Suprapubic skin (tissue), 4 donors: Measurements from ENCODE around the gene HIRIP3. TPM values are rescaled to one million over a fixed set of nuclear protein-coding genes. Genes with fewer than 3 reads are reported as not detected.

Source experiments
- DNase-seq, 2 donors: peaks; one replicate each; pipeline ENCODE4 v3.0.0-alpha.2; 2019; ENCODE audit warnings: low spot score in 2 of 2
- H3K27ac ChIP-seq: fragments of 200-600 bp; sonication (generic); one replicate; pipeline ENCODE4 v1.5.1; 2019
- H3K27me3 ChIP-seq: fragments of 200-600 bp; sonication (generic); one replicate; pipeline ENCODE4 v1.5.1; 2019
- H3K36me3 ChIP-seq: fragments of 200-600 bp; sonication (generic); one replicate; pipeline ENCODE4 v1.5.1; 2019
- H3K4me1 ChIP-seq: fragments of 200-600 bp; sonication (generic); one replicate; pipeline ENCODE4 v1.5.1; 2019
- H3K4me3 ChIP-seq: fragments of 200-600 bp; sonication (generic); one replicate; pipeline ENCODE4 v1.5.1; 2019; ENCODE audit warnings: mild to moderate bottlenecking
- H3K9me3 ChIP-seq: fragments of 200-600 bp; sonication (generic); one replicate; pipeline ENCODE4 v1.5.1; 2019
- EP300 ChIP-seq: sonication (generic); formaldehyde crosslinking; IDR thresholded peaks from one replicate; pipeline ENCODE4 v1.6.1; 2017; ENCODE audit warnings: antibody characterized with exemption
- POLR2A ChIP-seq, 2 donors: fragments of 450-650 bp; IDR thresholded peaks; one replicate each; pipeline ENCODE4 v1.6.1; 2017; ENCODE audit warnings: antibody characterized with exemption in 2 of 2, mild to moderate bottlenecking in 2 of 2, moderate library complexity in 2 of 2
- POLR2AphosphoS5 ChIP-seq, 3 donors: sonication (generic); formaldehyde crosslinking; IDR thresholded peaks; one replicate each; pipeline ENCODE4 v1.6.1; 2017; ENCODE audit warnings: antibody characterized with exemption in 3 of 3
- WGBS: methylation state at CpG from one replicate; pipeline ENCODE4 v1.1.5; 2018; 5-methylcytosine and 5-hydroxymethylcytosine counted together
- total RNA-seq, 4 donors: library from RNA; depleted of rRNA; stranded (reverse); fragments of >200 nt; gene quantifications; one replicate each; pipeline ENCODE4 v1.1.0, GENCODE V29; 2016
- TF ChIP-seq, protein P1 (sequence below), 2 donors: fragments of 200-600 bp in 1 of 2; fragments of 450-650 bp in 1 of 2; sonication (generic) in 1 of 2; IDR thresholded peaks; one replicate each; pipeline ENCODE4 v1.5.1; 2016 to 2019; ENCODE audit warnings: antibody characterized with exemption in 2 of 2, mild to moderate bottlenecking in 1 of 2, moderate library complexity in 1 of 2

The HIRIP3 gene
- total RNA-seq, 4 donors from 2014 or later: 14.6 to 29.3 (median 21.7) TPM

DNA sequence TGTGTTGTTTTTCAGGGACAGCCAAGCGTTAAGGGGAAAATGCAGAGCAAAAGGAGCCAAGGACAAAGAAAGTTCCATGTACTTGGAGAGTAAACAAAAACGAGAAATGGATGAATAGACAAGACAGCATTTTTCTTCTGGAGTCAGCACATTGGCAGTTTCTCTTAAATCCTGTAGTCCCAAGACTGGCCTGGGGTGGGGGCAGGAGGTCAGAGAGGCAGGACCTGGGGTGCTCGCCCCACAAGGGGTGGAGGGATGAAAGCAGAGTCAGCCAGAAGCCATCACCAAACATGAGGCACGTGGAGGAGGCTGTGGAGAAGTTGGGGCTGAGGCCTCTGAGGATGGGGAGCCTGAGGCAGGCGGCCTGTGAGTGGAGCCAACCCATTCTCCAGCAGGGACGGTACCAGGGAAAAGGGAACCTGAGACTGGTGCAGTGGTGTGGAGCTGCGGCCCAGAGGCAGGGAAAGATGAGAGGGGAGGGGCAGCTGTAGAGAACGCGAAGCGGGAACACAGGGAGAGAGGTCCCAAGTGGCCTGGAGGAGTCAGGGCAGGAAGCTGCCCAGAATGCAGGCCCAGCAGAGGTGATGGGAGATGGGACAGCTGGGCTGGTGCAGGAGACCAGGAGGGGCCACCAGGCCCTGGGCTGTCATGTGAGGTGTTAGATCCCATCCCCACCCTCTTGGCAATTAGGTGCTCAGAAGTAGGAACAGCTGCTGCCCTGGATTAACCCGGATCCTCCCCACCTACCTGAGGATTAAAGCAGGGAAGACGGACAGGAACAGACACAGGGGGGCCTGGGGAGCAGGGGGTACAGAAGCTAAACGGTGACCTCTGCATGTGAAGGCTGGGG lies 32.4 kb upstream of the HIRIP3 start:
- no peak for TF ChIP-seq POLR2AphosphoS5 (IDR thresholded peaks at IDR 0.05)
- TF ChIP-seq, protein P1, sequence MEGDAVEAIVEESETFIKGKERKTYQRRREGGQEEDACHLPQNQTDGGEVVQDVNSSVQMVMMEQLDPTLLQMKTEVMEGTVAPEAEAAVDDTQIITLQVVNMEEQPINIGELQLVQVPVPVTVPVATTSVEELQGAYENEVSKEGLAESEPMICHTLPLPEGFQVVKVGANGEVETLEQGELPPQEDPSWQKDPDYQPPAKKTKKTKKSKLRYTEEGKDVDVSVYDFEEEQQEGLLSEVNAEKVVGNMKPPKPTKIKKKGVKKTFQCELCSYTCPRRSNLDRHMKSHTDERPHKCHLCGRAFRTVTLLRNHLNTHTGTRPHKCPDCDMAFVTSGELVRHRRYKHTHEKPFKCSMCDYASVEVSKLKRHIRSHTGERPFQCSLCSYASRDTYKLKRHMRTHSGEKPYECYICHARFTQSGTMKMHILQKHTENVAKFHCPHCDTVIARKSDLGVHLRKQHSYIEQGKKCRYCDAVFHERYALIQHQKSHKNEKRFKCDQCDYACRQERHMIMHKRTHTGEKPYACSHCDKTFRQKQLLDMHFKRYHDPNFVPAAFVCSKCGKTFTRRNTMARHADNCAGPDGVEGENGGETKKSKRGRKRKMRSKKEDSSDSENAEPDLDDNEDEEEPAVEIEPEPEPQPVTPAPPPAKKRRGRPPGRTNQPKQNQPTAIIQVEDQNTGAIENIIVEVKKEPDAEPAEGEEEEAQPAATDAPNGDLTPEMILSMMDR (IDR thresholded peaks at IDR 0.05): no peak
- H3K4me1 ChIP-seq: peaks cover 8% of the 10 kb centered on the region
- WGBS: 40% methylated on average over 12 of the region's 13 CpGs
- DNase-seq: no peak
- no peak overlapping the region for H3K27ac ChIP-seq
- H3K4me3 ChIP-seq: no peak overlapping the region
- peaks cover 77% of the 10 kb centered on the region for H3K27me3 ChIP-seq
- H3K36me3 ChIP-seq: no peaks in the 10 kb centered on the region
- no peaks in the 10 kb centered on the region for H3K9me3 ChIP-seq

- H3K36me3 ChIP-seq: no peaks in the 10 kb centered on the region
- TF ChIP-seq EP300: no peak
- no peak for TF ChIP-seq POLR2AphosphoS5 (IDR thresholded peaks at IDR 0.05)
- TF ChIP-seq, protein P1 (IDR thresholded peaks at IDR 0.05): no peak
- TF ChIP-seq POLR2A (IDR thresholded peaks at IDR 0.05): no peak
- DNase-seq: no peak
- peaks cover 13% of the 10 kb centered on the region for H3K4me1 ChIP-seq
- no peaks in the 10 kb centered on the region for H3K9me3 ChIP-seq
- no peak overlapping the region for H3K27ac ChIP-seq
- H3K27me3 ChIP-seq: peaks cover 66% of the 10 kb centered on the region
- WGBS: 90% methylated on average over 10 of the region's 18 CpGs
- H3K4me3 ChIP-seq: no peak overlapping the region
Observed at GRCh38 chr16:30026449-30026848, 31.0 kb upstream of the HIRIP3 start.

GRCh38 chr16:30025574-30025973 lies 30.2 kb upstream of the HIRIP3 start:
- Histone ChIP-seq H3K4me1 (peaks cover 11% of the 10 kb centered on the region), H3K36me3 (no peaks in the 10 kb centered on the region), H3K4me3 (no peak overlapping the region), H3K9me3 (no peaks in the 10 kb centered on the region), H3K27ac (no peak overlapping the region), H3K27me3 (peaks cover 57% of the 10 kb centered on the region)
- TF ChIP-seq, protein P1 (IDR thresholded peaks at IDR 0.05): no peak
- no peak for TF ChIP-seq POLR2AphosphoS5 (IDR thresholded peaks at IDR 0.05)
- no peak for TF ChIP-seq POLR2A (IDR thresholded peaks at IDR 0.05)
- no peak for TF ChIP-seq EP300
- no peak for DNase-seq
- WGBS: 63% methylated on average over 3 of the region's 7 CpGs

- Histone ChIP-seq H3K27ac (no peak overlapping the region), H3K4me1 (peaks cover 10% of the 10 kb centered on the region), H3K9me3 (no peaks in the 10 kb centered on the region), H3K27me3 (peaks cover 53% of the 10 kb centered on the region), H3K4me3 (no peak overlapping the region), H3K36me3 (no peaks in the 10 kb centered on the region)
- no peak for DNase-seq
- TF ChIP-seq POLR2AphosphoS5 (IDR thresholded peaks at IDR 0.05) (no peak), POLR2A (IDR thresholded peaks at IDR 0.05) (no peak), EP300 (no peak)
- TF ChIP-seq, protein P1 (IDR thresholded peaks at IDR 0.05): no peak
- WGBS: 74% methylated on average over 18 of the region's 20 CpGs
Observed at GRCh38 chr16:30025156-30025555, 29.7 kb upstream of the HIRIP3 start.

- WGBS: 75% methylated on average over 13 of the region's 16 CpGs
- H3K4me1 ChIP-seq: peaks cover 10% of the 10 kb centered on the region
- DNase-seq: no peak
- TF ChIP-seq, protein P1 (IDR thresholded peaks at IDR 0.05): no peak
- TF ChIP-seq POLR2A (IDR thresholded peaks at IDR 0.05) (no peak), EP300 (no peak)
- H3K4me3 ChIP-seq: no peak overlapping the region
- peaks cover 46% of the 10 kb centered on the region for H3K27me3 ChIP-seq
- no peaks in the 10 kb centered on the region for H3K36me3 ChIP-seq
- H3K27ac ChIP-seq: no peak overlapping the region
- H3K9me3 ChIP-seq: no peaks in the 10 kb centered on the region
Observed at GRCh38 chr16:30024451-30024850, 29.0 kb upstream of the HIRIP3 start.
